ENCODE measurements around the gene RAPGEF2.

The RAPGEF2 gene

GRCh38 chr4:159204566-159204965 is 101.7 kb downstream of the RAPGEF2 start:
- DNase-seq: no peak

DNA sequence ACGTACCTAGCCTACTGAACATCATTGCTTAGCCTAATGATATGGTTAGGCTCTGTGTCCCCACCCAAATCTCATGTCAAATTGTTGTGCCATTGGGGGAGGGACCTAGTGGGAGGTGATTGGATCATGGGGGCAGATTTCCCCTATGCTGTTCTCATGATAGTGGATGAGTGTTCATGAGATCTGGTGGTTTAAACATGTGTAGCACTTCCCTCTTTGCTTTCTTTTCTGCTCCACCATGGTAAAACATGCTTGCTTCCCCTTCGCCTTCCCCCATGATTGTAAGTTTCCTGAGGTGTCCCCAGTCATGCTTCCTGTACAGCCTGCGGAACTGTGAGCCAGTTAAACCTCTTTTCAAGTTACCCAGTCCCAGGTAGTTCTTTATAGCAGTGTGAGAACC is 102.6 kb downstream of the RAPGEF2 start:
- no peak for DNase-seq

DNA sequence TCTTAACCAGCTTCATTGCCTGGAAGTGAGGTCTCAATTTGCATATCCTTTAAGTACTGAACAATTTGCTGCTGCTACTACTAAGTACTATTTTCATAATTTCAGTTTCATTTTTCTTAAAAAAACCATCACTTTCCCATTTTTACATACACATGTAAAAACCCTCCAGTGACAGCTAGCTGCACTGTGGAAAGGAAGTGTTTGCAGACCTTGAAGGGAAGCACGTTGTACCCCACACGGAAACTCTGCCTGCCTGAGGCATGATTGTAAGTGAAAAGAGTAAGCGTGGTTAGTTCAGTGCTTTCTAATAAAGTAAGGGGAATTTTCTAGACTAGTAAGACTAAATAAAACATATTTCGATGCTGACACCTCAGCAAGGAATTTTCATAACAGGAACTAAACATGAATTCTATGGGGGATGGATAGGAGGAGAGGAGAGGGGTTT is 103.6 kb downstream of the RAPGEF2 start:
- DNase-seq: no peak

GRCh38 chr4:159209249-159209648 is 106.4 kb downstream of the RAPGEF2 start:
- no peak for DNase-seq

DNA sequence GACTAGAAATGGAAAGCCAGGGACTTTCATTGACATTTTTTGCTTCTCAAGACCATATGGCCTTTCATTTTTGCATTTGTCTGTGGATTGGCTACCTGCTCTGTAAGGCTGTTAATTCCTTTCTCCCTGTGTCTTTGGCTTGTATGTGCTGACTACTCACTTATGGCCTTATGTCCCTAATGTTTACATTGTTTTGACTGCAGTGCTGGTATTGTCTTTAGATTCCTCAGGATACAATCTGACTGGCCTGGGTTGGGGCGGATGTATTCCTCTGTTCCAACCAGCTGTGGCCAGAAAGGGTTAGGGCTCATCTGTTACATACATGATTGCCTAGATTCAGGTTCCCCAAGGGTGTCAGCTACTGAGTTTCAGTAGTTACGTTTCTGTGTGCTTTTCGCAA is 108.1 kb downstream of the RAPGEF2 start:
- no peak for DNase-seq

GRCh38 chr4:159212675-159213293 is 109.9 kb downstream of the RAPGEF2 start:
- no peak for DNase-seq

- no peak for DNase-seq
Measured at GRCh38 chr4:159216834-159217233, 114.0 kb downstream of the RAPGEF2 start.

DNA sequence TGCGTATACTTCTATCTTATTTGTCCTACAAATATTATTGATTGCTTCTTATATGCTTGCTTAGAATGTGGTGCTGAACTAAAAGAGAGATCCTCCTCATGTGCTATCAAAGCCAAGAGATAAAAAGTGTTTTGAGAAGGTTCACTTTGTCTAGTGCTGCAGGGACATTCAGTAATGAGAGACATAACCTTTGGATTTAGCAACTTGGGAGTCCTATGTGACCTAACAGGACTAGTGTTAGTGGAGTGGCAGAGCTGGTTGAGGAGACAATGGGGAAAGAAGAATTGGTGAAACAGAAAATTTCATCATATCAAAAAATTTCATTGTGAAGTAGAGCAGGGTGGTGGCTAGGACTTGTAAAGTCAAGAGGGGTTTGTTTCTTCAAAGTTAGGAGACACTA is 117.0 kb downstream of the RAPGEF2 start:
- DNase-seq: no peak

DNA sequence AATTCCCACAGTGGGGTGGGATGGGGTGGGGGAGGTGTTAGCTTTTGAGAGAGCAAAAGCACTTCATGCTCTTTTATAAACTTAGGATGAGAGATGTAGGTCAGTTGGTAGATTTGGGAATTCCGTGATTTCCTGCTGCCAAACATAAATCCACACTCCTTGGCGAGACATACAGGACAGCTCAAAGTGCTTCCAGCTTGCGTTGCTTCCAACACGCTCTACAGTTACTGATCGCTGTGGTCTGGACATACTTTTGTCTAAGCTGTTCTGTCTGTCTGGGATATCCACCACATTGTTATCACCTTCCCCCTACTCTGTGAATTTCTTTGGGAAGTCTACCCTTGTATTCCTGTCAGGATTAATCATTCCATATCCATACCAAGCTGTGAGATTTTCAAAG is 117.5 kb downstream of the RAPGEF2 start:
- DNase-seq: no peak

- DNase-seq: no peak
Measured at GRCh38 chr4:159221280-159221679, 118.4 kb downstream of the RAPGEF2 start.

DNA sequence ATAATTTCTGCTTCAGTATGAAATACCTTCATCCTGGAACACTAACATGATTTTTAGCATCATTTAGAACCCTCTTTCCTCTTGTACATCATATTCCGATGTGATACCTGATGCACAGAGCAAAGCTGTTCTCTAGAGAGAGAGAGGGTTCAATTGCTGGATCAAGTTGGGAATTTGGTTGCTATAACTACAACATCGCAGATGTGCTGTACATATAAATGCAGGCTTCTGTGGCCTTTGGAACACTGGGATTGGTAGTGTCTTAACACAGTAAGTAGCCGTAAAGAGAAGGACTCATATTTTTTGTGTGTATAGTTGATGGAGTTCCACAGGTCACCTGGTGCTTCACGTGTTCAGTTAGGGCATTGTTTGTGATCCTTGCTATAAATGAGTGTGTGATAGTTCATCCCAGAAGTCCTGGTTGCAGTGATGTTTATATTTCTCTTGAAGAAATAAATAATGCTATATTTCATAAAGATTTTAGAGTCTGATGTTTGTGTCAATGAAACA is 119.2 kb downstream of the RAPGEF2 start:
- DNase-seq: no peak

- DNase-seq: no peak
Measured at GRCh38 chr4:159224408-159224807, 121.5 kb downstream of the RAPGEF2 start.

DNA sequence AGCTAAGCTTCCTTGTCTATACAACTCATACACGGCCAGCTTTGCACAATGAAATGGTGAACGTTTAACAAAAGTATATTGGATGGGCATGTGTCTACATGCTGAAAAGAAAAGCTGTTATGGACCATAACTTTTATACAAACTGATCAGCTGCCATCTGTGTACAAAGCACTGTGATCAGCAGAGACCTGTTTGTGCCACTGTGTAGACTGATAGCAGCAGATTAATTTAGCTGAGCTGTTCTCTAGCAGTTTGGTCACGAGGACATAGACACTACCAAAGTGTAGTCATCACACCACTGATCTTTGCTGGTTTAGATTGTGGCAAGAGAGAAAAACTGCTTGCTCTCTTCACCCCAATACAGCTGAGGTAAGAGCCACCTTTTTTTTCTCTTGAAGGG is 124.5 kb downstream of the RAPGEF2 start:
- no peak for DNase-seq

- DNase-seq: peak; percentile 65
Measured at GRCh38 chr4:159227984-159228383, 125.1 kb downstream of the RAPGEF2 start.

- DNase-seq: no peak
Measured at GRCh38 chr4:159229164-159229563, 126.3 kb downstream of the RAPGEF2 start.

GRCh38 chr4:159232465-159233106 is 129.7 kb downstream of the RAPGEF2 start:
- DNase-seq: no peak

DNA sequence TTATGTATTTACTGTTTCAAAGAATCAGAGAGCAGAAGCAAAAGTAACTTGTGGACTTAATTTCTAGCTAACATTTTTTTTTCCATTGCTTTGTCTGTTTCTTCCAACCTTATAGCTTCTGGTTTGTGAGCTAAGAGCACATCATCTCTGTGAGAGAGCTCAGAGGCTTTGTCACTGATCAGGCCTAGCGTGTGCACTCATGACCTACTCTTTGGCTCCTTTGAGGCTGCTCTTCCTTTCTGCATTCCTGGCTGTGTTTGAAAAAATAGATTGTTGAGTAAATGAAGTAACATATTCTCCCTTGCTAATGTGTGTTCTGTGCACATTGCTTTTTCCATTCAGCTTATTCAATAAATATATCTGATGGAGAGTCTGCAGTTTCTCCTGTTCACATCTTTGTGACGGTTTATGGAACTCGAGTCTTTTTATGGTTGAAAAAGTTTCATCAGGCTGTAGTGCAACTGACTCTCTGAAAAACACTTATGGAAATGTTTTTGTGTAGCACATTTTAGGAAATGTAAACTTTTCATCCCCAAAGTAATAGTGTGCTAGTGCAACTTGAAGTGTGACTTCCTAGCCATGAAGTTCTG is 133.0 kb downstream of the RAPGEF2 start:
- no peak for DNase-seq

DNA sequence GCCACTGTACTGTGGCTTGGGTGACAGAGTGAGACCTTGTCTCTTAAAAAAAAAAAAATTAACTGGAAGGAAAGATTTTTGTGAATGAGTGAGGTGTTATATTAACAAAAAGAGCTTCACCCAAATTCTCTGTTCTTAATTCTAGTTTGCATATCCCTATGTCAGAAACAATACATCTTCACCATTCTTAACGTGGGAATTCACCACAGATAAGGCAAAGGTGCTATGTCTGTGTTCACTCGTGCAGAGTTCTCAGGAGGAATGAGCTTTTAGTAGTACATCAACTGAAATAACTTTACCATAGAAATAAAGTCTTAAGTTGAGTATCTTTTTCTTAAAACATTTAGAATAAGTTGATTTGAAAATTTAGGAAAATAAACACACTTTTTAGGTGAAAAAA is 135.1 kb downstream of the RAPGEF2 start:
- DNase-seq: no peak

DNA sequence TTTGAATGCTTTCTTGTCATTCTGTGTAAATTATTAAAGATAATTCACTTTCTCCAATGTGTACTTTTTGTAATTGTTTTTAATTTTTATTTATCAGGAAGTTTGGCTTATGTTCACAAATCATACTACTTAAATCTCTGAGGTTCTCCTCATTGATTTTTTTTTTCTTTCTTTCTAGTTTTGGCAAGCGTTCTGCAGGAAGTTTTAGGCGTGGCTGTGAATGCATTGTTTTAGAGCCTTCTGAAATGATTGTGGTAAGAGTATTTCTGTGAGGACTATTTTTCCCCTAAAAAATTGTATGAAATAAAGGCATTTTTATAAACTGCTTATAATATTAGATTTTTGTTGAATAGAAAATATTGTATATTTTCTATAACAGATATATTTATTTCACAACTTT is 135.8 kb downstream of the RAPGEF2 start:
- DNase-seq: no peak

DNA sequence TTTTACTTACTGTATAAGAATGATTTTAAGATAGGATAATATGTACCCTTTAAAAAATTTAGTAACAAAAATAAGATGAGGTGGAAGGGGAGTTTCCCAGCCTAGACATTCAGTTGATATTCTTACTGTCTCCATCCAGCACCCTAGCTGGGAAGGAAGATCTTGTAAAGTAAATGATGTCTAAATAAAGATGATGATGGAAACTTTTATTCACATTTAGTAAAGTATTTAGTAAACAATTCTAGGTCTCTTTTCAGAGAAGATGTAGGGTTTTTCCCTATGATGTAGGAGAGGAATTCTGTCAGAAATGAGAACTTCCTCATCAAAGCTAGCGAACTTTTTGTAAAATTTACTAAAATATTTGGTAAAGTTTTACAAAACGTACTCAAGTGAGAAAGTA is 136.8 kb downstream of the RAPGEF2 start:
- DNase-seq: no peak

GRCh38 chr4:159240046-159240445 is 137.2 kb downstream of the RAPGEF2 start:
- DNase-seq: no peak

GRCh38 chr4:159240687-159241086 is 137.8 kb downstream of the RAPGEF2 start:
- DNase-seq: no peak

- DNase-seq: no peak
Measured at GRCh38 chr4:159242427-159242826, 139.5 kb downstream of the RAPGEF2 start.
